M059J (cell line): ENCODE measurements around the gene RPL37A. TPM values are rescaled to one million over a fixed set of nuclear protein-coding genes. Genes with fewer than 3 reads are reported as not detected.

Experiments
- DNase-seq: peaks from one replicate; pipeline ENCODE4 v3.0.0-alpha.2; 2012; ENCODE audit warnings: low read depth
- total RNA-seq: library from RNA; depleted of rRNA; stranded (reverse); fragments of >200 nt; shearing (Covaris generic); gene quantifications from 2 replicates; pipeline ENCODE4 v1.2.3, GENCODE V29; 2014; rRNA removed

RPL37A gene
- 761 and 975 TPM in 2 replicates for total RNA-seq

- DNase-seq: peak; percentile 93
These were observed at the start of gene RPL37A for GRCh38 chr2:216498379-216499352. TSS of gene RPL37A (plus strand) at chr2:216498844. CDS start at chr2:216498875, 31 bp downstream.

DNA sequence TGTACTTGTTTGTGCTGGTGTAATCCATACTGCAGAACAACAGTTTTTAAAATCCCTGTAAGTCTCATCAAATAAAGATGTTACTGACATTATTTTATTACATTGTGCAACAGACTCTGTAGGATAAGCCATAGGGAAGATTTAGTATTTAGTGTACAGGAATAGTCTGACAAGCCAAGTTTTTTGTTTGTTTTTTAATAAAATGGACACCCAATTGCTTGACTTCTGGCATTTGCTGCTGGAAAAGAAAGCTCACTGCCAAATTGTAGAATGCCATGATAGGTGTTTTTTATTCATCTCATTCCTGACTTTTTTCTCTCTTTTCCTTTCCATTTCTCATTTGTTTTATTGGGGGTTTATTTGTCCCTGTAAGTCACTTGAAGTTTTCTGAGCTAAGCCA is 48.3 kb upstream of the RPL37A start:
- no peak for DNase-seq

DNA sequence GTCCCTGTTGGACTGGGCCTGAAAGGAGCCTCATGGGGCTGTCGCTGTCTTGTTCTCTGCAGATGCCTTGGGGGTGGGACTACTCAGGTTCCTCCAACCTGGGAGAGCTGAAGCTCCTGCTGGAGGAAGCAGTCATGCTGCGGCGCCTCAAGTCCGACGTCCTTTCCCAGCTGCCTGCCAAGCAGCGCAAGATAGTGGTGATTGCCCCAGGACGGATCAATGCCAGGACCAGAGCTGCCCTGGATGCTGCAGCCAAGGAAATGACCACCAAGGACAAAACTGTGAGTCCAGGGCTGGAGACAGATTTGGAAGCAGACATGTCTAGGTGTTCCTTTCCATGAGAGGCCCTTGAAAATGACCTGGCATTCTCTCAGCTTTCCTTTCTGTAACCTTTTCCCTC is 47.9 kb upstream of the RPL37A start:
- no peak for DNase-seq

DNA sequence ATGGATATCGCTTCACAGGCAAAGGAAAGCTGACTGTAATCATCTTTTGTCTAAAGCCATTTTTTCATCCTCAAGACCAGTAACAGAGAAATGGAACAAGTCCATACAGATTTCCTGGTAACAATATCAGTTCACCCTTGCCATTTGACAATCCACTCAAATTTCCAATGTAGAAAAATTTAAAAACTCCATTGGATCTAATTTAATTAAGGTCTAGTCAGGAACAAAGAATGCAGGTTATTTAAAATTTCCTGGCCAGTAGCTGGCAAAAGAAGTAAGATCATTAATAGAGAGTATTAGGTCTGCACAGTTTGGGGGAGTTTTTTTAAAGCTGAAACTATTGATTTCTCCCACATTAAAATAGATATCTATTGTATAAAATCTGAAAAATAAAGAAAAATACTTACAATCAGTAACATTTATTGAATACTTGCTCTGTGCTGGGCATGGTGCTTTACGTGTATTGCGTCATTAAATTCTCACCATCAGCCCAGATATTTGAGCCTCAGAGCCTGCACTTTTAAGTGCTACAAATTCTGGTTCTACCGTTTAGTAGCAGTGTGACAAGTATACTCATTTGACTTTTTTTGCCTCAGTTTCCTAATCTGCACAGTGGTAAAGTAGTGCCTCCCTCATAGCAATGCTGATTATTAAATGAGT is 44.6 kb upstream of the RPL37A start:
- DNase-seq: no peak

- peak; percentile 3 for DNase-seq
These were observed 35.5 kb upstream of the RPL37A start for GRCh38 chr2:216463148-216463547.

GRCh38 chr2:216464104-216464720 is 34.4 kb upstream of the RPL37A start:
- no peak for DNase-seq

DNA sequence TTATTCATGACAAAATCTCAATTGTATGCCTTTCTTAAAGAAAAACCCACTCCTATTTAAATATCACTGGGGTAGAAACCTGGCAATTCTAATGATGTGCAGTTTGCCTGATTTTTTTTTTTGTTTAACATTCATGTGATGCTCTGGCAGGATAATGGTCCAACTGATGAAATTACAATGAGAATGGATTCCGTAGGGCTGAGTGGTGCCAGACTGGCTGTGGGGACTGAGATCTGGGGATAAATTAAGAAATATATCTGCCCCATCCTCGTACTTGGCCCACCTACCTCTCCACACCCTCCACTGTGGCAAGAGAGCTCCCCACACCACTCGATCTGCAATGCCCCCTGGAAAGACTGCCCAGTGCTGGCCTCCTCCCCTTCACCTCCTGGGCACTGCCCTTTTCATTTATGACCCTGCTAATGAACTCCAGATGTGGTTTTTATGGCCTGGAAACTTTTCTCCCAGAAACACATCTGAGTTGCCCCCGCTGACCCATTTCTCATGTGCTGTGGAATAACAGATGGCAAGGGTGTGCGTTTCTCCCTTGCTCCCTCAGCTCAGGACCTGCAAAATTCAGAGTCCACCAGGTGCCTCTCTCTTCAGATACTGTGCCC is 33.0 kb upstream of the RPL37A start:
- DNase-seq: no peak

- DNase-seq: no peak
These were observed 30.8 kb upstream of the RPL37A start for GRCh38 chr2:216467845-216468244.

GRCh38 chr2:216469661-216470060 is 29.0 kb upstream of the RPL37A start:
- DNase-seq: no peak

DNA sequence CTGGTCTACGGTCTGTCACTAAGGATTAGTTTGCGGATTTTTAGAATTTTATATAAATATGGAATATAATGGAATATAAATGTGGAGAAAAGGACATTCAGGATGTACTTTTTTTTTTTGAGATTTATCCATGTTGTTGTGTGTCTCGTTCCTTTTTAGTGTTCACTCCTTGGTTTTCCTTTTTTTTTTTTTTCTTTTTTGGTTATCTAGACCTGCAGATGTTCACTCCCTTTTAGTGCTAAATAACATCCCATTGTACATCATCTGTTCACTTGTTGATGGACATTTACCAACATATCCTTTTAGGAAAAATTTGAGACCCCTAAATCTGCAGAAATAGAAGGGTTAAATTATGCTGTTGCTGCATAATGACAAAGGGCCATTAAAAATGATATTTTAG is 25.5 kb upstream of the RPL37A start:
- no peak for DNase-seq

DNA sequence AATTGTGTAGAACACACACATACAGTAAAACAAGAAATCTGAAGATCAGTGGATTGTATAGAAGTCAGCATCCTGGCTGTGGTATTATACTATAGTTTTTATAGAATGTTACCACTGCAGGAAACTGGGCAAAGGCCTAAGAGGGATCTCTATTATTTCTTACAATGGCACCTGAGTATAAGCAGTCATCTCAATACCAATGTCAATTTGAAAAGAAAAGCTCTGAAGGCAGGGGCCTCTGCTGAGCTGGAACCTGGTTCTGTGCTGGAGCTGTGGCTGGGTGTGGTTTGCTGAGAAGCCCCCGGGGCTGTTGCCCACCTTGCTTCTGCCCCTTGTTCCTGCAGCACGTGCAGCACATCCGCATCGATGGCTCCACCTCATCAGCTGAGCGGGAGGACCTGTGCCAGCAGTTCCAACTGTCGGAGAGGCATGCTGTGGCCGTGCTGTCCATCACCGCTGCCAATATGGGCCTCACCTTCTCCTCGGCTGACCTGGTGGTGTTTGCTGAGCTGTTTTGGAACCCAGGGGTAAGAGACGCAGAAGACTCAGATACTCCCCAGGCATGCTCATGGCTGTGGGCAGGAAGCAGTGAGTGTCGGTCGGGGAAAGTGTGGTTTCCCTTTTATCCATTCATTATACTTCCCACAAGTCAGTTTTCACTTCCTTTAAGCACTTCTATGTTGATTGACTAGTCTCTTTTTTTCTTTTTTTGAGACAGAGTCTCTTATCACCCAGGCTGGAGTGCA is 23.5 kb upstream of the RPL37A start:
- no peak for DNase-seq

GRCh38 chr2:216475767-216476166 is 22.9 kb upstream of the RPL37A start:
- DNase-seq: no peak

GRCh38 chr2:216477283-216478035 is 21.2 kb upstream of the RPL37A start:
- no peak for DNase-seq

- DNase-seq: peak; percentile 90
These were observed 20.5 kb upstream of the RPL37A start for GRCh38 chr2:216478151-216478550.

DNA sequence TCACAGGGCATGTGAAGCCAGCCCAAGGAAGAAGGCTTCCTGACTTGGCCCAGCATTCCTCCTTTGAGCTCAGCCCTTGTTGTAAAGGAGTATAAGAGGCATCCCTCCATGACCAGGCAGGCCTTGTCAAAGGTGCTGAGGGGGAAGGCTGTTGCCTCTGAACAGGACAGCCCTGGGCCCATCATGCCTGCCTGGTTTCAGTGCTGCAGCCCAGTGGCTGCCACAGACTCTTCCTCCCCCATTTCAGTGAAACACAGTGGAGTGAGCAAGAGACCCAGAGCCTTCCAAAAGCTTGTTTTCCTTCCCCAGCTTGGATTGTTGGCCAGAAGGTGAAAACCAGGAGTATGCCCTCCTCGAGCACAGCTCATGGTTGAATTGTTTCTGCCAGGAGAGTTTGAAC is 19.9 kb upstream of the RPL37A start:
- no peak for DNase-seq

- DNase-seq: no peak
These were observed 18.4 kb upstream of the RPL37A start for GRCh38 chr2:216480221-216480620.

GRCh38 chr2:216482640-216483039 is 16.0 kb upstream of the RPL37A start:
- no peak for DNase-seq

DNA sequence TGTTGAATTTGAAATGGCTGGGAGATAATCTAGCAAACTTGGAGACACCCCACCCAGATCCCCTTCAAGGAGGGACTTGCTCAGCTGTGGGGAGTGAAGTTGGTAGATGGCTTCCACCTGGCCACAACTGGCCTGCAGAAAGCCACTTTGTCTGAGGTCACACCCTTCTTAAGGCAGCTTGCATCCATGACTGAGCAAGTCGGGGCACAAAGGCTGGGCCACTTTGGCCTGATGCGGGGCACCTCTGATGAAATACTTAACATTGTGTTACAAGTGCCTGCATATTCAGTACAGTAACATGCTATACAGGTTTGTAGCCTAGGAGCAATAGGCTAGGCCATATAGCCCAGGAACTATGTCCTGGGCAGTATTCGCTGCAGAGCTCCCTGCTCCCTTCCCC is 13.4 kb upstream of the RPL37A start:
- no peak for DNase-seq

DNA sequence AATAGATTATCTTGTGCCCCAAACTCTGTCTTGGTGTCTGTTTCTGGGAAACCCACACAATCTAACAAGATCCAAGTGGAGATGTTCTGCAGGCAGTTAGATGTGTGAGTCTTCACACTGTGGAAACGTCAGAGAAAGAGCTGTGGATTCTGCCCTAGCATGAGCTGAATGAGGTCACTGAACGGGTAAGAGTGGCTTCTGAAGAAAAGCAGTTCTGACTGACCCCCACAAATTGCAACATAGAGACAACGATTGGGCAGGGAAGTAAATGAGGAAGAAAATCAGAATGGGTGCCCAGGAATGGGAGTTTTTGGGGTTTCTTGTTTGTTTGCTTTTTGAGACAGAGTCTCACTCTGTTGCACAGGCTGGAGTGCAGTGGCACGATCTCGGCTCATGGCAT is 12.9 kb upstream of the RPL37A start:
- no peak for DNase-seq

GRCh38 chr2:216486271-216486670 is 12.4 kb upstream of the RPL37A start:
- DNase-seq: no peak

GRCh38 chr2:216486708-216487107 is 11.9 kb upstream of the RPL37A start:
- DNase-seq: no peak
